ENCODE data around the gene PLPP2. TPM values are rescaled to one million over a fixed set of nuclear protein-coding genes. Genes with fewer than 3 reads are reported as not detected.

PLPP2 gene
- total and polyA plus RNA-seq, 2 of the 4 experiments (the other 2 are of a cell fraction) = 2.3 to 4.2 TPM

- Histone ChIP-seq H3K9me3 (ENCODE audit: control insufficient read depth, insufficient read depth, low read length) (no peaks in the 10 kb centered on the region), H2BK120ac (ENCODE audit: low read depth, low read length) (no peak overlapping the region), H4K5ac (ENCODE audit: low read depth, low read length) (no peak overlapping the region), H2BK5ac (ENCODE audit: low read depth, low read length, poor library complexity, severe bottlenecking) (no peak overlapping the region), H3K14ac (replicated peaks; ENCODE audit: low read depth, low read length) (no peak overlapping the region), H3K27me3 (ENCODE audit: control insufficient read depth, insufficient read depth, low read length) (no peaks in the 10 kb centered on the region), H2AFZ (replicated peaks; ENCODE audit: low read length, poor library complexity) (no peak overlapping the region), H3K18ac (ENCODE audit: low read depth, low read length) (no peak overlapping the region), H3K79me1 (ENCODE audit: low read depth in 1 of 2, low read length in 2 of 2) (peaks cover 11 to 49% of the 10 kb centered on the region in 2 experiments), H3K4ac (ENCODE audit: low read depth, low read length) (no peak overlapping the region), H3K27ac (ENCODE audit: insufficient read depth, low read length) (no peak overlapping the region), H2BK15ac (ENCODE audit: low read depth, low read length) (no peak overlapping the region), H2AK9ac (replicated peaks; ENCODE audit: low read depth, low read length, poor library complexity) (no peak overlapping the region), H2BK20ac (ENCODE audit: low read depth, low read length) (no peak overlapping the region), H3K36me3 (ENCODE audit: control insufficient read depth, insufficient read depth, low read length) (peaks cover 64% of the 10 kb centered on the region), H3K56ac (ENCODE audit: extremely low read depth, insufficient read depth, low read length) (no peak overlapping the region), H2AK5ac (ENCODE audit: low read depth, low read length) (no peak overlapping the region), H3K4me1 (ENCODE audit: control insufficient read depth, insufficient read depth, low read length) (no peaks in the 10 kb centered on the region), H3K4me3 (ENCODE audit: insufficient read depth, low read depth, low read length) (no peak overlapping the region), H3K23ac (ENCODE audit: low read depth, low read length) (no peak overlapping the region), H4K91ac (ENCODE audit: insufficient read depth, low read depth, low read length) (no peak overlapping the region), H3K9me1 (ENCODE audit: insufficient read depth, low read length) (peaks cover 2% of the 10 kb centered on the region; the same call in 1 of the 2 replicates), H4K8ac (ENCODE audit: low read depth in 2 of 2, low read length in 2 of 2) (no peak overlapping the region), H3K4me2 (ENCODE audit: low read depth, low read length) (no peak overlapping the region), H3K9ac (ENCODE audit: low read depth, low read length) (no peak overlapping the region), H4K20me1 (ENCODE audit: insufficient read depth, low read length) (peaks cover 57% of the 10 kb centered on the region)
- dilution Hi-C loops (cut with HindIII; ENCODE audit: low sequenced_read_pairs, unreplicated experiment) (no loop called here), intact Hi-C loops (cut with micrococcal nuclease) (no loop called here), in situ Hi-C loops (cut with MboI; ENCODE audit: low sequenced_read_pairs) (no loop called here)
- POLR2A ChIA-PET (ENCODE audit: unreplicated experiment) = no interaction called here
- no TSS peak for BruUV-seq (replicated peaks)
- CTCF ChIA-PET = no interaction called here
- 88% methylated on average over 19 of the region's 33 CpGs; no CpG with 5 or more reads in 1 of the 2 experiments for WGBS, 2 experiments (ENCODE audit: extremely low coverage in 2 of 2, insufficient read length in 1 of 2)
- TF ChIP-seq MXI1 (IDR thresholded peaks at IDR 0.05; ENCODE audit: borderline replicate concordance, low read depth, low read length) (no peak), RCOR1 (IDR thresholded peaks at IDR 0.05; ENCODE audit: insufficient replicate concordance, low read length) (no peak), ELK1 (IDR thresholded peaks at IDR 0.05; ENCODE audit: borderline replicate concordance, low read depth, low read length) (no peak), NFE2L2 (IDR thresholded peaks at IDR 0.05; ENCODE audit: low read depth, low read length) (no peak), CTCF (conservative IDR thresholded peaks at IDR 0.05; ENCODE audit: low read depth, low read length) (no peak), CEBPB (IDR thresholded peaks at IDR 0.05; ENCODE audit: low read depth, low read length) (no peak)
- DNase-seq (no peak), ATAC-seq (ENCODE audit: low read depth) (no peak)
Measured at GRCh38 chr19:311813-312261, 20.6 kb upstream of the PLPP2 start.

All from IMR-90 (cell line).